ENCODE results near the gene NDUFAB1. TPM values are rescaled to one million over a fixed set of nuclear protein-coding genes. Genes with fewer than 3 reads are reported as not detected.

The NDUFAB1 gene
- total and polyA plus RNA-seq, 3 donors from 2014 or later, result 65.4 to 115 (median 79.5) TPM

- Histone ChIP-seq H3K4me3 (no peak overlapping the region), H3K4me1 (peaks cover 54% of the 10 kb centered on the region), H3K36me3 (ENCODE audit: low read depth, missing control alignments) (no peaks in the 10 kb centered on the region), H3K27me3 (no peaks in the 10 kb centered on the region), H3K9me3 (no peaks in the 10 kb centered on the region), H3K27ac (peak overlapping the region; percentile 51 to 55)
- no peak for DNase-seq
- intact Hi-C loops (cut with DNase I; ENCODE audit: low total_unique reads), result no loop called here
- 80 to 84% methylated on average over 5 of the region's 5 CpGs for WGBS, 2 donors
- TF ChIP-seq POLR2A (IDR thresholded peaks at IDR 0.05) (no peak), CTCF (IDR thresholded peaks at IDR 0.05) (no peak)
These were observed 34.5 kb downstream of the NDUFAB1 start for GRCh38 chr16:23561586-23561985.

GRCh38 chr16:23557779-23558702 lies 38.1 kb downstream of the NDUFAB1 start:
- TF ChIP-seq POLR2A (IDR thresholded peaks at IDR 0.05) (no peak), CTCF (IDR thresholded peaks at IDR 0.05) (no peak)
- peak; percentile 39 for DNase-seq
- intact Hi-C loops (cut with DNase I; ENCODE audit: low total_unique reads), result loop anchor here (2.0 kb wide), 1 partner anchor 39 kb away; the partner anchor contains the start of gene NDUFAB1

GRCh38 chr16:23556881-23557778 lies 39.0 kb downstream of the NDUFAB1 start, which contains the start of the genes EARS2 and UBFD1:
Gene EARS2, minus strand, starts transcription at chr16:23557350. Its CDS starts 7 bp downstream, at chr16:23557343.
Gene UBFD1, plus strand, starts transcription at chr16:23557727. Its CDS starts 16 bp downstream, at chr16:23557743.
- 1 to 2% methylated on average over 30 to 60 of the region's 65 CpGs for WGBS, 2 donors
- peak within 1 kb of the TSS; percentile 91 to 94 for H3K4me3 ChIP-seq
- peaks cover 26% of the 10 kb centered on the region for H3K4me1 ChIP-seq
- peak within 1 kb of the TSS; percentile 87 to 96 for H3K27ac ChIP-seq
- TF ChIP-seq CTCF (IDR thresholded peaks at IDR 0.05), result peak; percentile 92 to 100 (median 100)
- TF ChIP-seq POLR2A (IDR thresholded peaks at IDR 0.05), result no peak
- H3K27me3 ChIP-seq, result no peaks in the 10 kb centered on the region
- peak; percentile 99 for DNase-seq
- intact Hi-C loops (cut with DNase I; ENCODE audit: low total_unique reads), result loop anchor here (2.0 kb wide), 1 partner anchor 40 kb away; the partner anchor contains the start of gene NDUFAB1
- no peaks in the 10 kb centered on the region for H3K36me3 ChIP-seq (ENCODE audit: low read depth, missing control alignments)
- no peaks in the 10 kb centered on the region for H3K9me3 ChIP-seq

More at GRCh38 chr16:23557779-23558702, 38.1 kb downstream of the NDUFAB1 start:
- Histone ChIP-seq H3K27me3 (no peaks in the 10 kb centered on the region), H3K4me1 (peaks cover 26% of the 10 kb centered on the region), H3K27ac (peak overlapping the region; percentile 87 to 96), H3K36me3 (ENCODE audit: low read depth, missing control alignments) (no peaks in the 10 kb centered on the region), H3K9me3 (no peaks in the 10 kb centered on the region), H3K4me3 (peak overlapping the region; percentile 91 to 94)
- WGBS, 2 donors, result 1 to 3% methylated on average over 19 to 35 of the region's 60 CpGs

GRCh38 chr16:23554536-23554935 lies 41.6 kb downstream of the NDUFAB1 start:
- intact Hi-C loops (cut with DNase I; ENCODE audit: low total_unique reads), result no loop called here
- TF ChIP-seq POLR2A (IDR thresholded peaks at IDR 0.05), result no peak
- no peak for TF ChIP-seq CTCF (IDR thresholded peaks at IDR 0.05)
- WGBS, 2 donors, result 67 to 73% methylated on average over 3 of the region's 3 CpGs
- Histone ChIP-seq H3K27me3 (no peaks in the 10 kb centered on the region), H3K27ac (no peak overlapping the region), H3K4me3 (no peak overlapping the region), H3K9me3 (no peaks in the 10 kb centered on the region), H3K36me3 (ENCODE audit: low read depth, missing control alignments) (no peaks in the 10 kb centered on the region), H3K4me1 (peaks cover 19% of the 10 kb centered on the region)
- DNase-seq, result no peak
